ENCODE results near the gene SORCS3. TPM values are rescaled to one million over a fixed set of nuclear protein-coding genes. Genes with fewer than 3 reads are reported as not detected.
A peak's percentile ranks its signal among the peaks of the same experiment; 100 is the strongest.

Gene SORCS3
- total RNA-seq = 0.19 TPM
- long read RNA-seq = 0 reads

- intact Hi-C loops (cut with DNase I) = loop anchor here (5.0 kb wide), 1 partner anchor 281 kb away; no protein-coding TSS in a partner anchor
- DNase-seq = no peak
- no peak for ATAC-seq (ENCODE audit: poor library complexity)
Measured at GRCh38 chr10:104641187-104641936, at the start of gene SORCS3. Gene SORCS3, plus strand, starts transcription at chr10:104641290.

DNA sequence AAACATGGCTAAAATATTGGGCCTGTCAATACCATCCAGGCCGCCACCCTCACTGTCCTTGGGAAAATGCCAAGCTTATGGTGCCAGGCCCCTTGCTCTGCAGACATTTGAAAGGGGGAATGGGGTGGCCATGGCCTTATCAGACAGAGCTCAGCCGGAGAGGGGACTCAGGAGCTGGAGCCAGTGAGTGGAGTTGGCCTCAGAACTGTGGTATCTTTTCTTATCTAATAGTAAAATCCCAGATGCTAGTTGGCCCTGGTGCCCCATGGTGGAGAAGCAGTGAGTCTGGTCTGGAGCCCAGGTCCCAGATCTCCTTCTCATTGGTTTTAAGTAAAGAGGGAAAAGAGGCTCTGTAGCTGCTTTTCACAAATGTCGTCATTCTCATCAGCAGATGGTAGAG is 49.6 kb upstream of the SORCS3 start:
- intact Hi-C loops (cut with DNase I) = no loop called here
- ATAC-seq (ENCODE audit: poor library complexity) (no peak), DNase-seq (no peak)

DNA sequence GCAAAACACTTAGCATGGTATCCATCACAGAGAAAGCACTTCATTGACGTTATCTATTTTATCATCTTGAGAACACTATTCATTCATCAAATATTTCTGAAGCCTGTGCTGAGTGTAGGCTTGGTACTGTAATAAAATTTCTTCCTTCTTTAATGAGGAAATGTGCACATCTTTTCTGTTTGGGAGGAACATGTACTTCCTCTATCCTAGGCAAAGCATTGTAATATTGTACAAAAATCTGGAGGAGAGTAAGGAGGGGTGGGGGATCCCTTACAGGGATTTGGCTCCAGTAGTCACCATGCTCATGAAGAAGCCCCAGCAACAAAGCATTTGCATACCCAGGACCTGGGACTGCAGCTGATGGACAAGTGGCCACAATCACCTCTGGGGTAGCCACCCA is 39.9 kb upstream of the SORCS3 start:
- intact Hi-C loops (cut with DNase I) = no loop called here
- DNase-seq (no peak), ATAC-seq (ENCODE audit: poor library complexity) (no peak)

DNA sequence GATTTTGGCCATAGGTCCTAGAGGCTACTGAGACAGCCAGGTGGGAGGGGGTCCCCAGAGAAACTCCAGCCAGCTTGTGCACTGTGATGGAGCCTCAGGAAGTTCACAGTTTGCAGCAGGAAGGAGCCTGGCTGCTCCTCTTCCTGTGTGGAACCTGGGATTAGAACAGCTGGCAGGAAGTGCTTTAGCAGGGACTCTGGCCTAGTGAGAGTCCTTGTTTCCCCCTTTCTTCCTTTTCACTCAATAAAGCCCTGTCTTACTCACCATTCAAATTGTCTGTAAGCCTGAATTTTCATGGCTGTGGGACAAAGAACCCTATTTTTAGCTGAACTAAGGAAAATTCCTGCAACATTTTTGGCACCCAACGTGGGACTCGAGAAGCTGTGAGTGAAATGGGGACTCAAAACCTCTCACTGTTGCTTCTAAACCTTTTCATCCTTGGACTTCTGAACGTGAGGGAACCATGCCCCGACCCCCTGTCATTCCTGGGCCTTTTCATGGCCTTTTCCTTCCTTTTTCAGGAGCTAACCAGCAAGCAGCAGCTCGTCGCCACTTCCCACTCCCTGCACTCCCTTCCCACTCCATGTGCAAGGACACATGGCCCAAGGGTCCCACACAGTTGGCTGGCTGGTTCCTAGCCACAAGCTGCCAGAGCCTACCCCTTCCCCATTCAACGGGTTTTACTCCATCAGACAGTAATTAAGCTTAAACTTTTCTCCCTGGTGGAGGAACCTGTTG is 32.8 kb upstream of the SORCS3 start:
- intact Hi-C loops (cut with DNase I) = no loop called here
- DNase-seq (no peak), ATAC-seq (ENCODE audit: poor library complexity) (no peak)

DNA sequence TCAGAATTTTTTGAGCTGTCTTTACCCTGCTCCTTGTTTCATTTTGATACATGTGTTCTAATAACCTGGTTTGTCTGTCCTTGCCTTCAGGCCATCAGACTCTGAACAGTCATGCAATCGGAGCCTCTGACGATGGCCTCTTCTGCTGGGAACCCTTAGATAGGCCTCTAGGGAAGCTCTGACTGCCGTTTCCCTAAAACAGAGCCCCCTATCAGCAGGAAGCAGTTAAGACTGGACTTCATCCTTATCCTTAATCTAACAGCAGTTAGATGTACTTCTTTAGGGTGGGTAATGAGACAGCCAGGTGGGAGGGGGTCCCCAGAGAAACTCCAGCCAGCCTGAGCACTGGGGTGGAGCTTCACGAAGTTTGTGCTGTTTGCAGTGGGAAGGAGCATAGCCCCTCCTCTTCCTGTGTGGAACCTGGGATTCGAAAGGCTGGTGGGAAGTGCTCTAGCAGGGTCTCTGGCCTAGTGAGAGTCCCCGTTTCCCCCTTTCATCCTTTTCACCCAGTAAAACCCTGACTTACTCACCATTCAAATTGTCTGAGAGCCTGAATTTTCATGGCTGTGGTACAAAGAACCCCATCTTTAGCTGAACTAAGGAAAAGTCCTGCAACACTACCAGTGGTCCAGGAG is 28.4 kb upstream of the SORCS3 start:
- ATAC-seq (ENCODE audit: poor library complexity) (no peak), DNase-seq (no peak)
- intact Hi-C loops (cut with DNase I) = no loop called here

- intact Hi-C loops (cut with DNase I) = no loop called here
- DNase-seq = no peak
Measured at GRCh38 chr10:104613406-104613805, 27.7 kb upstream of the SORCS3 start.

DNA sequence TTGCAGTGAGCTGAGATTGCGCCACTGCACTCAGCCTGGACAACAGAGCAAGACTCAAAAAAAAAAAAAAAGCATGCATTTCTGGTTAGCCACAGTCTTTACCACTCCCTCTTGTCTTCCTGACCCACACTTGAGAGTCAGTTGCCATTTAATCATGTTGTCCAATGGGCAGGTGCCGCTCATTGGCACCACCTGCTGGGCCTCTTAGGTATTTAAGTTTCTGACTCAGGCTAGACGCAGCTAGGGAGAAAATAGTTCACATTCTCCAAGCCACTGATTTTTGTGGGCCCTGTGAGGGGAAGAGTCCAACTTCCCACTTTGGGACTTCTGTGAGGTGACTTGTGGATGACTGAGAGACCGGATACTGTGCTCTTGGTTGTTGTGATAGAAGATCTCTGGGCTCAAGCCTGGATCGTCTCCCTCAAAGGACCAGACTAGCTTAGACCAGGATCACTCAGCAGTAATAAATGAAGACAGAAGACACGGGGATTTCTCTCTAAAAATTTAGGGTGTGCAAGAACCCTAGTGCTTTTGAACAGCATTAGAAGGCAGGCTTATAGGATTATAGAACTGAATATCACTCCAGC is 26.8 kb upstream of the SORCS3 start:
- ATAC-seq (ENCODE audit: poor library complexity) (no peak), DNase-seq (no peak)
- intact Hi-C loops (cut with DNase I) = no loop called here

More at GRCh38 chr10:104613406-104613805, 27.7 kb upstream of the SORCS3 start:
- no peak for ATAC-seq (ENCODE audit: poor library complexity)

- no peak for ATAC-seq (ENCODE audit: poor library complexity)
- intact Hi-C loops (cut with DNase I) = loop anchor here (5.0 kb wide), 1 partner anchor 208 kb away; no protein-coding TSS in a partner anchor
Measured at GRCh38 chr10:104615136-104615535, 26.0 kb upstream of the SORCS3 start.

GRCh38 chr10:104617831-104618230 is 23.3 kb upstream of the SORCS3 start:
- DNase-seq (no peak), ATAC-seq (ENCODE audit: poor library complexity) (no peak)
- intact Hi-C loops (cut with DNase I) = loop anchor here (5.0 kb wide), 1 partner anchor 211 kb away; no protein-coding TSS in a partner anchor

More at GRCh38 chr10:104615136-104615535, 26.0 kb upstream of the SORCS3 start:
- DNase-seq = no peak

- no peak for ATAC-seq (ENCODE audit: poor library complexity)
- intact Hi-C loops (cut with DNase I) = no loop called here
- DNase-seq = no peak
Measured at GRCh38 chr10:104622175-104622574, 18.9 kb upstream of the SORCS3 start.

GRCh38 chr10:104622598-104623209 is 18.4 kb upstream of the SORCS3 start:
- DNase-seq = no peak
- intact Hi-C loops (cut with DNase I) = no loop called here
- ATAC-seq (ENCODE audit: poor library complexity) = peak; percentile 51

GRCh38 chr10:104630731-104631130 is 10.4 kb upstream of the SORCS3 start:
- ATAC-seq (ENCODE audit: poor library complexity) (peak; percentile 52), DNase-seq (no peak)
- intact Hi-C loops (cut with DNase I) = no loop called here

DNA sequence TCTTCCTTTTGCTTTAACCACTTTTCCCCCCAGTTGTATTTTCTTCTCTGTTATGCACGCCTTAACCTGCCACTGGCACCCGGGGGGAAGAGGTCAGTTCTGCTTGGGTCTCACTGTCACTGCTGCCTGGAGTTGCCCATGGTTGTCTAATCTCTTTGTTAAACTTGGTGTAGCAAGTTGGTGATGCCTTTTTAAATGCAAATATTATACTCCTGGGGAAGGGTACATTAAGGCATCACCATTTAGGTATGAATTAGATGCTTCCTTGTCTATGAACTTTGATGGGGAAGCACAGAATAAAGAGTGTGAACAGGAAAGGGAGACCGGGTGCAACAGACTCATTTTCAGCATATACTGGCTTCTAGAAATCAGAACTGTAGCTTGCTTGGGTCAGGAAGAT is 9.1 kb upstream of the SORCS3 start:
- no peak for ATAC-seq (ENCODE audit: poor library complexity)
- DNase-seq = no peak
- intact Hi-C loops (cut with DNase I) = no loop called here

GRCh38 chr10:104638861-104639589 is 2.1 kb upstream of the SORCS3 start:
- intact Hi-C loops (cut with DNase I) = no loop called here
- ATAC-seq (ENCODE audit: poor library complexity) = peak; percentile 62

GRCh38 chr10:104639590-104640338 is 1.3 kb upstream of the SORCS3 start:
- intact Hi-C loops (cut with DNase I) = loop anchor here (5.0 kb wide), 1 partner anchor 283 kb away; no protein-coding TSS in a partner anchor
- ATAC-seq (ENCODE audit: poor library complexity) = no peak
- DNase-seq = no peak

More at GRCh38 chr10:104638861-104639589, 2.1 kb upstream of the SORCS3 start:
- DNase-seq = no peak

- ATAC-seq (ENCODE audit: poor library complexity) (no peak), DNase-seq (no peak)
- intact Hi-C loops (cut with DNase I) = loop anchor here (5.0 kb wide), 1 partner anchor 282 kb away; no protein-coding TSS in a partner anchor
Measured at GRCh38 chr10:104640339-104641186, 527 bp upstream of the SORCS3 start.
